GM19193 (cell line): ENCODE measurements around the gene KRTAP10-4.
"Not testable (repeated sequence)": the region's sequence is repeated elsewhere in the genome, so short reads cannot be mapped to it uniquely, and the experiment has no call there.

ENCODE experiments used
- POLR2A ChIP-seq: IDR thresholded peaks from 4 replicates; pipeline ENCODE4 v1.6.1; 2011; ENCODE audit not compliant: insufficient read depth, insufficient read length; ENCODE audit errors: extremely low read depth

The KRTAP10-4 gene

DNA sequence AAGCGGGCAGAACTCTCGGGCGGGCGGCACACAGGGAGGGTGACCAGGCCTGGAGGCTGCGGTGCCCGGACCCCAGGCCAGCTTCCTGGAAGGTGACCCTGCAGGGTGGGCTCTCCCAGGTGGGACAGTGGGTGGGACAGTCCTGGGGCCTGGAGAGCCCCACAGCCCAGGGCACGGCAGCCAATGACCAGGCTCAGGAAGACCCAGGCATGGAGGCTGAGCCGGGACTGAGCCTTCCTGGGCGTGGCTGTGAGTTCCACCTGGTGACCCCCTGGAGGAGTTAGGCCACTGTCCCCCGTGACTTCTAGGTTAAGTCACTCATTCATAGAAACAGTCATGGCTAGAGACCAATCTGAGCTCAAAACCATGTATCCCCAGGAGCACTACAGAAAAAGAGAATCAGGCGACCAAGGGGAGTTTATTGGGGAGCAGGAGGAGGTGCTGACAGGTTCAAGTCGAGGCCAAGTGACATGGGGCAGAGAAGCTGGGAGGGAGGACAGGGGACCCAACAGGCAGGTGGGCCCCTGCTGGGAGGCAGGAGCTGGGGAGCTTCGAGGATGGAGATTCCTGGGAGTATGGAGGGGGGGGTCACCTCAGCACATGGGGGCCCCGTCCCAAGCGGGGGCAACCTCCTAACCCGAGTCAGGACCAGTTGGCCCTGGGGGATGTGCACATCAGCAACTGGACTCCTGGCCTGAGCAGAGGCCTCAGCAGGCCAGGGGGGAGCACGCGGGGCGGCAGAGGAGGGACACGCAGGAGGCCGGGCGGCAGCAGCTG lies 5.7 kb downstream of the KRTAP10-4 start:
- TF ChIP-seq POLR2A = no peak

DNA sequence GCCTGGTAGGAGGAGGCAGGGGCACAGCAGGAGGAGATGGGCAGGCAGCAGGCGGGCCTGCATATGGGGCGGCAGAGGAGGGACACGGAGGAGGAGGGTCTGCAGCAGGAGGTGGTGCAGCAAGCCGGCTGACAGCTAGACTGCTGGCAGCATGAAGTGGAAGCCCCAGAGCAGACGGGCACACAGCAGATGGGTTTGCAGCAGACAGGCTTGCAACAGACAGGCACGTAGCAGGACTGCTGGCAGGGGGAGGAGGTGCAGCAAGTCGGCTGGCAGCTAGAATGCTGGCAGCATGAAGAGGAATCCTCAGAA lies 6.3 kb downstream of the KRTAP10-4 start:
- no peak for TF ChIP-seq POLR2A

DNA sequence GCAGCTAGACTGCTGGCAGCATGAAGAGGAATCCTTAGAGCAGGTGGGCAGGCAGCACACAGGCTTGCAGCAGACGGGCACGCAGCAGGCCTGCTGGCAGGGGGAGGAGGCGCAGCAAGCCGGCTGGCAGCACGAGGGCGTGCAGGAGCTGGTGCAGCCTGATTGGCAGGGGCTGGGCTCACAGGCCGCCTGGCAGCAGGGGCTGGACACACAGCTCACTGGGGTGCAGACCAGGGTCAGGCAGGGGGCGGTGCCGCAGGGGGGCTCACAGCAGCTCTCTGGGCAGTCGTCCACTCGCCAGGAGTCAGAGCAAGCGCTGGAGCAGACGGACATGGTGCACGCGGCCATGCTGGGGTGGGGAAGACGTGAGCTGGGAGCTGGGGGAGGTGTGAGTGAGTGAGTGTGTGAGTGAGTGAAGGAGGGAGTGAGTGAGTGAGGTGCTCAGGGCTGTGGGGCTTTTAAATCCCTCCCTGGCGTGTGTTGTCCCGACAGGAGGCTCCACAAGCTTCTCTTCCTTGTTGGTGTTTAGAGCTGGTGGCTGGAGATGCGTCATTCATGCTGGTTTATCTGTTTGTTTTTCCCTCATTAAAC lies 6.8 kb downstream of the KRTAP10-4 start, which contains the start of gene KRTAP10-5:
KRTAP10-5 (minus strand) TSS at position 374 of the 591 bp plus-strand sequence; CDS start at position 348, 26 bp downstream.
- not testable (repeated sequence) for TF ChIP-seq POLR2A

- no peak for TF ChIP-seq POLR2A
Observed at GRCh38 chr21:44581158-44581557, 7.6 kb downstream of the KRTAP10-4 start.

- TF ChIP-seq POLR2A = no peak
Observed at GRCh38 chr21:44582055-44582454, 8.5 kb downstream of the KRTAP10-4 start.

DNA sequence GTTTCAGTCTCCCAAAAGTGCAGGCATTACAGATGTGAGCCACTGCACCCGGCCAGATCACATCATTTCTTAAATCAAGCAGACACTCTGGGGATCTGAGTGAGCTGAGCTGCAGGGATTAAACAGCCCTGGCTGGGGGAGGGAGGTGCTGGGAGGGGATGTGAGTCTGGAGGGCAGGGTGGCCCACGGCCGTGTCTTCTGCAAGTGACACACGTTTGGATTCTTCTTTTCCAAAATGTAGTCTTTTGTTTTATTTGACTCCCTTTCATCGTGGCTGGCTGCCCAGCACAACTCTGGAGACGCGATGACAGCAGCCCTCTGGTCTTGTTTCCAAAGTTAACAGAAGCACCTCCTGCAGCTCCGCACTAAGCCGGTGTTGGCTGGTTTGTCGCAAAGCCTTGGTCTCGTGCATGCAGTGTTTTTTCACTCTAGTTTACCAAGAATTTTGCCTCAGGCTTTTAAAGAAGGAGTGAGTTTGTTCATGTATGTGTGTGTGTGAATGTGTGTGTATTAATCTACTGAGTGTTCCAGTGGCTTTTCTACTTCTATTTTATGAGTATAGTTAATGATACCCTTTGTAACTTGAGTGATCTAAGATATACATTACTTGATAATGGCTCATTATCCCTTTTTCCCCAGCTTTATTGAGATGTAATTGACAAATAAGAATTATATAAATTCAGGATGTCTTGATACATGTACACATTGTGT lies 9.7 kb downstream of the KRTAP10-4 start:
- TF ChIP-seq POLR2A = no peak

GRCh38 chr21:44583800-44584147 lies 10.2 kb downstream of the KRTAP10-4 start:
- TF ChIP-seq POLR2A = no peak

DNA sequence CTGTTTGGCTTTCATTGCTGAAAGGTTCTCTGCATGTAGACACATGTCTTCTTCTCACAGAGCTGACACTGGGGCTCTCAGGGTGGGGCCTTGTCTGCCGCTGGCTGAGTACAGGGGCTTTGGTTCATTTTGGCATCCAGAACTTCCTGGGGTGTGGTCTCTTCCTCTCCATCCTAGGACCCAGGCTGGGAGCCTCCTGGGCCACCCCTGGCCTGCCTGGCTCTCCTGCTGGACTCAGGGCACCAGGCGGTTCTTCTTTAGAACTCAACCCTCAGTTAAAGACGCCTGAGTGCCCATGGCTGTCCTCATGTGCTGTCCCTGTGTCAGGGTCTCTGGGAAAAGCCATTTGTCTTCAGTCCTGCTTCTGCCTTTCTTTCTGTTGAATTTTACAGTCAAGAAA lies 12.4 kb downstream of the KRTAP10-4 start:
- TF ChIP-seq POLR2A = no peak

DNA sequence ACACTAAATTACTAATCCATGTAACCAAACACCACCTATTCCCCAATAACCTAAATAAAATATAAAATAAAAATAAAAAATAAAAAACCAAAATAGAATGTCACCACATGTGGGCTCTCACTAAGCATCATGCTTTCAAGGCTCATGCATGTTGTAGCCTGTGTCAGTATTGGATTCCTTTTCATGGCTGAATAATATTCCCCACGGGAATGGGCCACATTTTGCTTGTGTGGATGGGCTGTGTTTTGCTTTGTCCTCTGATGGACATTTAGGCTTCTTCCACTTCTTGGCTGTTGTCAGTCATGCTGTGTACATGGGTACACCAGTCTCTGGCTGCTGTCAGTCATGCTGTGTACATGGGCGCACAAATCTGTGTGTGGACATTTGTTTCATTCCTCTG lies 15.6 kb downstream of the KRTAP10-4 start:
- TF ChIP-seq POLR2A = no peak

DNA sequence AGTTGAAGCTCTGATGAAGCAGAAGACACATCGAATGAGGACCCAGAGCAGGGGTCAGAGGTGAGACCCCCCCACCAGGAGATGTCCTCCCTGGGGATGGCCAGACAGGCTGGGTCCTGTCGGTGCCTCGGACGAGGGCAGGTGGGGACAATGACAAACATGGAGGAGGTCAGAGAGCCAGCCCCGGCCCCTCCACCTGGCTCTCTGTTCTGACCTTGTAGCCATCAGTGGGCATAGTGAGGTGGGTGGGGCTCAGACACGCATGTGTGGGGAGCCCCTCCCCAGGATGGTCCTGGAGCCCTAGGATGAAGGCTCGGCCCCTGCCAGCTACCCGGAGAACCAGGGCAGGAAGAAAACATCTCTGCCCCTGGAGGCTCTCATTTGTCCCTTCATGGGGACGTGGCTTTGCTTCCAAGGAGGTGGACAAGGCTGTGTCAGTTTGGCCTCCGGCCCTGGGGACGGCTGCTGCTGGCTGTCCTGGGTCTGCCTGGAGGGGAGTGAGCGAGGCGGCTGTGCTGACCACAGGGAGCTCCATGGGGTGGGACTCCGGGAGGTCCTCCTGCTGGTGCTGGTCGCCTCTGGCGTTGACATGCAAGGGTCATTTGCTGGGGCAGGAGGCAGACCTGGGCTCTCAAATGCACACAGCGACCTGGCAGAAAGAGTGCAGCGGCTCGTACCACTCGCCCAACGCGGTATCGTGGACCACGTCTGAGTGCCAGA lies 16.2 kb downstream of the KRTAP10-4 start:
- no peak for TF ChIP-seq POLR2A

- TF ChIP-seq POLR2A = no peak
Observed at GRCh38 chr21:44590311-44590721, 16.8 kb downstream of the KRTAP10-4 start.

- TF ChIP-seq POLR2A = no peak
Observed at GRCh38 chr21:44592446-44593311, 19.1 kb downstream of the KRTAP10-4 start, which contains the start of gene KRTAP10-6. KRTAP10-6 (minus strand) TSS chr21:44592505; CDS start chr21:44592484, 21 bp downstream.

- TF ChIP-seq POLR2A = no peak
Observed at GRCh38 chr21:44593598-44594405, 20.3 kb downstream of the KRTAP10-4 start.

DNA sequence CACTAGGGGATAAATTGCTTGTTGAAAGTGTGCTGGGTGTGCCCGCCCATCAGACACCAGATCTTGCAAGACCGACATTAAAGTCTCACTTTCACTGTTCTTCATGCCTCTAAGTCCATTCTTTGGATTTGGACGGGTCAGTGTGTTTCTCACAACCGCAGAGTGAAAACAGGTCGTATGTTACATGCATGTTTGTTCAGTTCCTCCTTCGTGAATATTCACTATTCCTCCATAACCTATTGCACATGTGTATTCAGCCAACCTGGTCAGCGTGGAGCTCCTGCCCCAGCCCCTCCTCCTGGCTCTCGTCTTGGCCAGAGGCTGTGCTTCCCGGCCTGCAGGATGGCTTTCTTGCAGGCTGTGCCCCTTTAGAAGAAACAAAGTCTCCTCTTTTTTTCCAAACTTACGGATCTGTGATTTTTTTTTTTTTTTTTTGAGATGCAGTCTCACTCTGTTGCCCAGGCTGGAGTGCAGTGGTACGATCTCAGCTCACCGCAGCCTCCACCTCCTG lies 20.9 kb downstream of the KRTAP10-4 start:
- no peak for TF ChIP-seq POLR2A

DNA sequence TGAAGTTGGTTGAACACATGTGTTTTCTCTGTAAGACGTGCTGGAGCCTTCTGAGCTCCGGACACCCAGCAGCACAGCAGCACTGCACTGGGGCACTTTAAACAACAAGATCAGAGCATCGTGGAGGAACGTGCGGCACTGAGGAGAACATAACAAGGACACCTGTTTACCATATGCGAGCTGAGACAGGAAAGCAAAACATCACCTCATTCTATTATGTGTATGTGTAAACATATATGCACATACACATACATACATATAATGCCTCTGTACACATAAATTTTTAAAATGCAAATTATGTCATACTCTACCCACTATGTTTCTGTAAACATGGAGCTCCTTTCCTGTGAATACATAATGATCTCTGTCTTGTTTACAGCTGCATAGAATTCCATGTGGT lies 22.0 kb downstream of the KRTAP10-4 start:
- TF ChIP-seq POLR2A = no peak
